ENCODE measurements around the gene ATXN7L2. TPM values are rescaled to one million over a fixed set of nuclear protein-coding genes. Genes with fewer than 3 reads are reported as not detected.

Gene ATXN7L2
- total and polyA plus RNA-seq, 2 of the 8 experiments (the other 6 are each of a cell fraction or from before 2014, with no cell fraction given), result 8.1 to 9.3 TPM

GRCh38 chr1:109501644-109502363 lies 18.1 kb downstream of the ATXN7L2 start:
- Histone ChIP-seq H2BK20ac (ENCODE audit: low read length) (no peak overlapping the region), H4K5ac (ENCODE audit: insufficient read length, low read depth, low read length) (no peak overlapping the region), H3K14ac (ENCODE audit: insufficient read length) (no peak overlapping the region), H2AFZ (ENCODE audit: low read length) (no peak overlapping the region), H3K18ac (ENCODE audit: extremely low read depth, low read length) (no peak overlapping the region), H3K4me3 (ENCODE audit: extremely low read depth in 1 of 4, insufficient read depth in 2 of 4, low read depth in 3 of 4, low read length in 4 of 4) (no peak overlapping the region), H3K23ac (ENCODE audit: insufficient read length) (no peak overlapping the region), H2BK15ac (ENCODE audit: low read length) (no peak overlapping the region), H3K9ac (replicated peaks in 1 of 4; ENCODE audit: extremely low read depth in 1 of 4, low read depth in 3 of 4, low read length in 3 of 4) (no peak overlapping the region), H3K56ac (replicated peaks; ENCODE audit: insufficient read length, low read depth, low read length) (no peak overlapping the region), H3K9me3 (ENCODE audit: insufficient read depth in 2 of 2, low read depth in 1 of 2, low read length in 1 of 2) (no peaks in the 10 kb centered on the region), H3K36me3 (ENCODE audit: control insufficient read depth in 2 of 4, insufficient read depth in 4 of 4, low read length in 3 of 4) (peaks cover 0 to 2% (median 0%) of the 10 kb centered on the region in 4 experiments; a peak in 2 of 8 replicates), H3K27me3 (replicated peaks in 1 of 4; ENCODE audit: control insufficient read depth in 3 of 4, extremely low read depth in 1 of 4, insufficient read depth in 3 of 4, low read length in 3 of 4) (no peaks in the 10 kb centered on the region), H4K20me1 (replicated peaks in 1 of 2; ENCODE audit: control insufficient read depth in 1 of 2, insufficient read depth in 2 of 2, low read length in 2 of 2) (peaks cover 2% of the 10 kb centered on the region in 2 experiments), H2BK5ac (ENCODE audit: low read depth, low read length) (no peak overlapping the region), H3K79me2 (ENCODE audit: control insufficient read depth in 1 of 2, insufficient read depth in 2 of 2, low read length in 2 of 2) (no peaks in the 10 kb centered on the region), H3K23me2 (ENCODE audit: low read depth, low read length) (no peaks in the 10 kb centered on the region), H3K4ac (replicated peaks; ENCODE audit: insufficient read length, low read depth, low read length) (no peak overlapping the region), H3K4me1 (replicated peaks in 1 of 4; ENCODE audit: control insufficient read depth in 3 of 4, insufficient read depth in 4 of 4, low read length in 3 of 4) (peaks cover 0 to 11% (median 5%) of the 10 kb centered on the region in 4 experiments; a peak in 5 of 7 replicates), H2AK5ac (ENCODE audit: low read depth, low read length) (no peak overlapping the region), H2BK12ac (ENCODE audit: low read depth, low read length) (no peak overlapping the region), H2BK120ac (replicated peaks; ENCODE audit: low read depth, low read length) (no peak overlapping the region), H3K79me1 (ENCODE audit: low read depth, low read length) (no peaks in the 10 kb centered on the region), H3K27ac (ENCODE audit: low read depth, low read length) (no peak overlapping the region), H3K4me2 (ENCODE audit: insufficient read depth in 1 of 2, low read depth in 2 of 2, low read length in 2 of 2) (no peak overlapping the region), H4K8ac (ENCODE audit: extremely low read depth, insufficient read depth, low read length) (no peak overlapping the region), H4K91ac (replicated peaks; ENCODE audit: insufficient read length, low read length) (no peak overlapping the region)
- CTCF ChIA-PET (ENCODE audit: partially characterized antibody), result interaction anchor here (1.0 to 43.7 kb wide), 4 partner anchors 6 to 194 kb away, joined by 3 to 1755 read pairs (median 666); partner anchors contain the start of genes AMIGO1, ATXN7L2, CYB561D1 and GPR61
- DNase-seq (ENCODE audit: low read depth in 1 of 2, low spot score in 2 of 2), result no peak
- no peak for FAIRE-seq
- POLR2A ChIA-PET (ENCODE audit: partially characterized antibody), result interaction anchor here (2.1 to 2.5 kb wide), 2 partner anchors 8 to 29 kb away, joined by 7 read pairs; partner anchors contain the start of gene AMIGO1
- 90% methylated on average over 5 of the region's 5 CpGs; no CpG with 5 or more reads in 1 of the 2 experiments for WGBS, 2 experiments (ENCODE audit: extremely low coverage in 1 of 2, insufficient coverage in 1 of 2, insufficient read length in 1 of 2, insufficient replicate concordance in 2 of 2, low coverage in 1 of 2, low lambda C conversion rate in 2 of 2, missing lambda C conversion rate in 1 of 2)
- no peak for TF ChIP-seq BRCA1 (IDR thresholded peaks at IDR 0.05; ENCODE audit: low read depth, low read length)
